ENCODE data around the gene RBM14. TPM values are rescaled to one million over a fixed set of nuclear protein-coding genes. Genes with fewer than 3 reads are reported as not detected.
A peak's percentile ranks its signal among the peaks of the same experiment; 100 is the strongest.

The RBM14 gene
- total RNA-seq, 1 experiment from 2014 or later, result 27.4 TPM

GRCh38 chr11:66643745-66644437 is 27.5 kb downstream of the RBM14 start:
- Histone ChIP-seq H3K27me3 (no peaks in the 10 kb centered on the region), H3K36me3 (peaks cover 100% of the 10 kb centered on the region), H3K4me3 (no peak overlapping the region), H3K9me3 (no peaks in the 10 kb centered on the region; the same call in 1 of the 2 replicates)
- no peak for DNase-seq

- Histone ChIP-seq H3K4me3 (no peak overlapping the region), H3K36me3 (peaks cover 94% of the 10 kb centered on the region)
- no peak for DNase-seq
Observed at GRCh38 chr11:66646828-66647227, 30.4 kb downstream of the RBM14 start.

GRCh38 chr11:66649903-66650302 is 33.5 kb downstream of the RBM14 start:
- Histone ChIP-seq H3K9me3 (no peaks in the 10 kb centered on the region), H3K36me3 (peaks cover 72% of the 10 kb centered on the region), H3K4me3 (no peak overlapping the region), H3K27me3 (no peaks in the 10 kb centered on the region)
- DNase-seq, result no peak

More at GRCh38 chr11:66646828-66647227, 30.4 kb downstream of the RBM14 start:
- Histone ChIP-seq H3K9me3 (no peaks in the 10 kb centered on the region; the same call in 1 of the 2 replicates), H3K27me3 (no peaks in the 10 kb centered on the region)

- Histone ChIP-seq H3K4me3 (no peak overlapping the region), H3K27me3 (no peaks in the 10 kb centered on the region), H3K9me3 (no peaks in the 10 kb centered on the region; the same call in 1 of the 2 replicates), H3K36me3 (peaks cover 64% of the 10 kb centered on the region)
- DNase-seq, result no peak
Observed at GRCh38 chr11:66651016-66651415, 34.6 kb downstream of the RBM14 start.

GRCh38 chr11:66652651-66653050 is 36.2 kb downstream of the RBM14 start:
- DNase-seq, result no peak
- no peak overlapping the region for H3K4me3 ChIP-seq
- H3K27me3 ChIP-seq, result no peaks in the 10 kb centered on the region
- peaks cover 57% of the 10 kb centered on the region for H3K36me3 ChIP-seq
- H3K9me3 ChIP-seq, result no peaks in the 10 kb centered on the region; the same call in 1 of the 2 replicates

GRCh38 chr11:66653123-66653522 is 36.7 kb downstream of the RBM14 start:
- no peak for DNase-seq
- Histone ChIP-seq H3K4me3 (no peak overlapping the region), H3K27me3 (no peaks in the 10 kb centered on the region), H3K36me3 (peaks cover 56% of the 10 kb centered on the region), H3K9me3 (no peaks in the 10 kb centered on the region; the same call in 1 of the 2 replicates)

- no peak for DNase-seq
- Histone ChIP-seq H3K4me3 (no peak overlapping the region), H3K9me3 (no peaks in the 10 kb centered on the region; the same call in 1 of the 2 replicates), H3K36me3 (peaks cover 54% of the 10 kb centered on the region), H3K27me3 (no peaks in the 10 kb centered on the region)
Observed at GRCh38 chr11:66659763-66660162, 43.3 kb downstream of the RBM14 start.

GRCh38 chr11:66663741-66664296 is 47.4 kb downstream of the RBM14 start:
- H3K36me3 ChIP-seq, result peaks cover 75% of the 10 kb centered on the region
- no peaks in the 10 kb centered on the region for H3K9me3 ChIP-seq
- H3K4me3 ChIP-seq, result no peak overlapping the region
- no peaks in the 10 kb centered on the region for H3K27me3 ChIP-seq
- DNase-seq, result no peak

- Histone ChIP-seq H3K9me3 (no peaks in the 10 kb centered on the region), H3K36me3 (peaks cover 76% of the 10 kb centered on the region), H3K27me3 (no peaks in the 10 kb centered on the region), H3K4me3 (no peak overlapping the region)
- no peak for DNase-seq
Observed at GRCh38 chr11:66665369-66665768, 48.9 kb downstream of the RBM14 start.

GRCh38 chr11:66670816-66671215 is 54.4 kb downstream of the RBM14 start:
- Histone ChIP-seq H3K4me3 (no peak overlapping the region), H3K36me3 (peaks cover 63% of the 10 kb centered on the region), H3K27me3 (no peaks in the 10 kb centered on the region), H3K9me3 (no peaks in the 10 kb centered on the region)
- DNase-seq, result no peak

GRCh38 chr11:66674964-66675602 is 58.7 kb downstream of the RBM14 start:
- DNase-seq, result no peak
- no peaks in the 10 kb centered on the region for H3K9me3 ChIP-seq
- no peak overlapping the region for H3K4me3 ChIP-seq
- H3K27me3 ChIP-seq, result no peaks in the 10 kb centered on the region
- peaks cover 42% of the 10 kb centered on the region for H3K36me3 ChIP-seq

GRCh38 chr11:66676282-66676919 is 60.0 kb downstream of the RBM14 start:
- H3K4me3 ChIP-seq, result peak overlapping the region; percentile 70
- H3K36me3 ChIP-seq, result peaks cover 30% of the 10 kb centered on the region
- no peaks in the 10 kb centered on the region for H3K27me3 ChIP-seq
- H3K9me3 ChIP-seq, result no peaks in the 10 kb centered on the region
- no peak for DNase-seq

Other genes starting within 250 kb of the RBM14 start
- gene SLC29A2, start 244.9 kb upstream of the RBM14 start, total RNA-seq (2014; rRNA removed; shearing (Covaris generic); ENCODE audit: low replicate concordance), result not detected in 2 replicates
- gene NPAS4, start 195.6 kb upstream of the RBM14 start, total RNA-seq (2014; rRNA removed; shearing (Covaris generic); ENCODE audit: low replicate concordance), result not detected in 2 replicates
- 92.7 and 167 TPM in 2 replicates for gene MRPL11, start 177.8 kb upstream of the RBM14 start, total RNA-seq (2014; rRNA removed; shearing (Covaris generic); ENCODE audit: low replicate concordance)
- gene PELI3, start 149.7 kb upstream of the RBM14 start, total RNA-seq (2014; rRNA removed; shearing (Covaris generic); ENCODE audit: low replicate concordance), result 7.3 and 7.7 TPM in 2 replicates
- gene DPP3, start 136.2 kb upstream of the RBM14 start, total RNA-seq (2014; rRNA removed; shearing (Covaris generic); ENCODE audit: low replicate concordance), result 57.0 and 124 TPM in 2 replicates
- 7.7 and 14.7 TPM in 2 replicates for gene BBS1, start 106.0 kb upstream of the RBM14 start, total RNA-seq (2014; rRNA removed; shearing (Covaris generic); ENCODE audit: low replicate concordance)
- gene ZDHHC24, start 70.6 kb upstream of the RBM14 start, total RNA-seq (2014; rRNA removed; shearing (Covaris generic); ENCODE audit: low replicate concordance), result 21.8 and 22.9 TPM in 2 replicates
- not detected in 2 replicates for gene ACTN3, start 69.7 kb upstream of the RBM14 start, total RNA-seq (2014; rRNA removed; shearing (Covaris generic); ENCODE audit: low replicate concordance)
- gene CTSF, start 48.0 kb upstream of the RBM14 start, total RNA-seq (2014; rRNA removed; shearing (Covaris generic); ENCODE audit: low replicate concordance), result 13.0 and 17.7 TPM in 2 replicates
- gene CCDC87, start 23.6 kb upstream of the RBM14 start, total RNA-seq (2014; rRNA removed; shearing (Covaris generic); ENCODE audit: low replicate concordance), result not detected in 2 replicates
- 29.3 and 37.6 TPM in 2 replicates for gene CCS, start 23.4 kb upstream of the RBM14 start, total RNA-seq (2014; rRNA removed; shearing (Covaris generic); ENCODE audit: low replicate concordance)
- gene RBM4, start 22.1 kb downstream of the RBM14 start, total RNA-seq (2014; rRNA removed; shearing (Covaris generic); ENCODE audit: low replicate concordance), result 136 and 213 TPM in 2 replicates
- 15.7 and 26.6 TPM in 2 replicates for gene RBM4B, start 61.3 kb downstream of the RBM14 start, total RNA-seq (2014; rRNA removed; shearing (Covaris generic); ENCODE audit: low replicate concordance)
- 20.0 and 25.8 TPM in 2 replicates for gene SPTBN2, start 112.6 kb downstream of the RBM14 start, total RNA-seq (2014; rRNA removed; shearing (Covaris generic); ENCODE audit: low replicate concordance)
- 16.4 and 17.2 TPM in 2 replicates for gene RCE1, start 226.8 kb downstream of the RBM14 start, total RNA-seq (2014; rRNA removed; shearing (Covaris generic); ENCODE audit: low replicate concordance)
- 22.4 and 42.8 TPM in 2 replicates for gene LRFN4, start 240.4 kb downstream of the RBM14 start, total RNA-seq (2014; rRNA removed; shearing (Covaris generic); ENCODE audit: low replicate concordance)

Data from MG63 (cell line).